Measurements from ENCODE around the gene LRRC15.

The LRRC15 gene

DNA sequence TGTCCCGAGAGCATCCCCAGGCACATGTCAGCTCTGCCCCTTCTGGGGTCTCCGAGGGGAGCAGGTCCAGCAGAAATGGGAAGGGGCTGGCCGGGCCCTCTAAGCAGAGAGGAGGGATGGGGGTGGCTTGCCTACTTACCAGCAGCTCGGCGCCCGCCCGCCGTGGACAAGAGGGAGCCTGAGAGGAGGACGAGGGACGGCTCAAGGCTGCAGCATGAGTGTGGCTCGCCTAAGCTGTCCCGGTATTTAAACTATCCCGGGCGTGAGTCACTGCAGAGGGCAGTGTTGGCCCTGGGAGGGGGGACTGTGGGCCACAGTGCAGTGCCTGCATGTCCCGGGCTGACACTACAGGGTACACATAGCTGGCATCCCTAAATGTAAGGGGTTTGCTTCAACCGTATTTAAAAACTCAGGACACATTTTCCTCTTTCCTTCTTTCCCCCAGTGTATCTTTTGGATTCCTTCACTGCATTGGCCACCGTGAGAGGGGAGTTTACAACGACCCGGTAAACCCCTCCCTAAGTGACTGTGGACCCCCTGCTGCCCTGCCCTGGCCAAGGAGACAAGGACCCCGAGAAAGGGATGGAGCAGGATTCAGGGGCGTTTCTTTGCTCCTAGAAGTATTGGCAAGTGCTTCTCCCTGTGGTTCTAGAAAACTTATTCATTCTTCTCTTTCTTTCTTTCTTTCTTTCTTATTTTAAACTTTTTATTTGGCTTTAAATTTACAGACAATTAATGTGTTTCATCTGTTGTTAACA lies at the start of gene LRRC15:
Gene LRRC15, minus strand, starts transcription at position 222 of the 758 bp plus-strand sequence. CDS start 8,700 bp downstream, outside the sequence.
- H3K4me3 ChIP-seq (ENCODE audit: low read length) = no peak within 1 kb of the TSS
- H3K27ac ChIP-seq (ENCODE audit: low read depth, low read length) = no peak within 1 kb of the TSS
- H3K9ac ChIP-seq (ENCODE audit: low read length) = no peak within 1 kb of the TSS
- no peaks in the 10 kb centered on the region for H3K36me3 ChIP-seq (ENCODE audit: control insufficient read depth, insufficient read depth, low read length)
- H3K4me1 ChIP-seq (ENCODE audit: control insufficient read depth, insufficient read depth, low read length) = no peaks in the 10 kb centered on the region
- no peaks in the 10 kb centered on the region for H3K27me3 ChIP-seq (ENCODE audit: control insufficient read depth, insufficient read depth, low read length)

DNA sequence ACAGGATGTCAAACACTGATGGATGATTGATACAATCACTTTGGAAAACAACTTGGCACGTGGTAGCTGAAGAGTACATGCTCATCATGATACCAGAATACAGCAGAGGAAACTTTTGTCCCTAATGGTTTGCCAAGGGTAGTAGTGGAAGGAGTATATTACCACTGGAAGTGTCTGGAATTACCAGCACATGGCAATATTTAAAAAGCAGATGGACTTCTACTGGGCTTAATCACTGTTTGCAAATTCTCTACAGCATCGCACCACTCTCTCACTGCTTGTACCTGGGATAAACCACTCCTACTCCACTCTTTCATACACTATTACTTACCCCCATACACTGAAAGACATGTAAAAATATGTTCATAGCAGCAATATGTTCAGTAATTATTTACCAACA lies 49.1 kb upstream of the LRRC15 start:
- H3K36me3 ChIP-seq (ENCODE audit: control insufficient read depth, insufficient read depth, low read length) = peaks cover 2% of the 10 kb centered on the region
- H3K4me1 ChIP-seq (ENCODE audit: control insufficient read depth, insufficient read depth, low read length) = no peaks in the 10 kb centered on the region
- no peak overlapping the region for H3K9ac ChIP-seq (ENCODE audit: low read length)
- H3K4me3 ChIP-seq (ENCODE audit: low read length) = no peak overlapping the region
- H3K27me3 ChIP-seq (ENCODE audit: control insufficient read depth, insufficient read depth, low read length) = no peaks in the 10 kb centered on the region
- no peak overlapping the region for H3K27ac ChIP-seq (ENCODE audit: low read depth, low read length)

DNA sequence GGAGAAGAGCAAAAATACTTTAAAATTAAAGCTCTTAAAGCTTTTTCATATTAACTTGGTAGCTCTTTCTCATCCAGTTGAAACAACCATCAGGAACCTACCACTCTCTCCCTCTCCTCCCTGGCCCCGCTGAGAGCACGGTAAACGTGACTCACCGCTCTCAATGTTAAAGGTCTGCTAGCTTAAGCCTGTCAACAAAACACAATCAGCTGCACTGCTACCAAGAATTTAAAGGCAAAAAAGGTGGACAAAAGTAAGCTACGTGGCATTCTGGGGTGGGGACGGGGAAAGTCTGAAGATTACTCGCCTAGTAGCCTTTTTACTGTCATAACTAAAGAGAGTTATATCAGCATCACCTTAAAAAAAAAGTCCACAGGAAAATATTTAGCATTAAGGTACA lies 37.9 kb upstream of the LRRC15 start:
- Histone ChIP-seq H3K36me3 (ENCODE audit: control insufficient read depth, insufficient read depth, low read length) (peaks cover 8% of the 10 kb centered on the region), H3K9ac (ENCODE audit: low read length) (no peak overlapping the region), H3K27ac (ENCODE audit: low read depth, low read length) (no peak overlapping the region), H3K27me3 (ENCODE audit: control insufficient read depth, insufficient read depth, low read length) (no peaks in the 10 kb centered on the region), H3K4me3 (ENCODE audit: low read length) (no peak overlapping the region), H3K4me1 (ENCODE audit: control insufficient read depth, insufficient read depth, low read length) (no peaks in the 10 kb centered on the region)

DNA sequence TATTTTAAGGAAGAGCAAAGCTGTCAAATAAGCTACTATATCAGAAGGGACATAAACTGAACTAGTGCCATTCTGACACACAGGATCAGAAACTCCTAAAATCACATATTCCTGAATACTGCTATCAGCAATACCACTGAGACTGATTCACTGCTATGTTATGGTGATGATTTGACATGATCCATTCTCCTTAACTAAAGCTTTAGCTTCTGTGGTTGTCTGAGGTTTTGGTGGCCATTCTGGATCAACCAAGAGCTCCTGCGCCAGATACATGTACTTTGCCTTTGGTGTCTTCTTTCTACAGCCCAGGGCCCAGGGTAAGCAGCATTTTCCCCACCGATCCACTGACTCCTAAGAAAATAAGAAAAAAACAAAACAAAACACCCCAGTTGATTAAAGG lies 36.2 kb upstream of the LRRC15 start:
- no peaks in the 10 kb centered on the region for H3K27me3 ChIP-seq (ENCODE audit: control insufficient read depth, insufficient read depth, low read length)
- H3K4me1 ChIP-seq (ENCODE audit: control insufficient read depth, insufficient read depth, low read length) = no peaks in the 10 kb centered on the region
- no peak overlapping the region for H3K4me3 ChIP-seq (ENCODE audit: low read length)
- H3K36me3 ChIP-seq (ENCODE audit: control insufficient read depth, insufficient read depth, low read length) = peaks cover 5% of the 10 kb centered on the region
- no peak overlapping the region for H3K9ac ChIP-seq (ENCODE audit: low read length)
- no peak overlapping the region for H3K27ac ChIP-seq (ENCODE audit: low read depth, low read length)

GRCh38 chr3:194404365-194405140 lies 35.0 kb upstream of the LRRC15 start:
- no peak overlapping the region for H3K4me3 ChIP-seq (ENCODE audit: low read length)
- H3K9ac ChIP-seq (ENCODE audit: low read length) = no peak overlapping the region
- H3K27ac ChIP-seq (ENCODE audit: low read depth, low read length) = no peak overlapping the region
- H3K27me3 ChIP-seq (ENCODE audit: control insufficient read depth, insufficient read depth, low read length) = no peaks in the 10 kb centered on the region
- H3K4me1 ChIP-seq (ENCODE audit: control insufficient read depth, insufficient read depth, low read length) = no peaks in the 10 kb centered on the region
- peaks cover 5% of the 10 kb centered on the region for H3K36me3 ChIP-seq (ENCODE audit: control insufficient read depth, insufficient read depth, low read length)

DNA sequence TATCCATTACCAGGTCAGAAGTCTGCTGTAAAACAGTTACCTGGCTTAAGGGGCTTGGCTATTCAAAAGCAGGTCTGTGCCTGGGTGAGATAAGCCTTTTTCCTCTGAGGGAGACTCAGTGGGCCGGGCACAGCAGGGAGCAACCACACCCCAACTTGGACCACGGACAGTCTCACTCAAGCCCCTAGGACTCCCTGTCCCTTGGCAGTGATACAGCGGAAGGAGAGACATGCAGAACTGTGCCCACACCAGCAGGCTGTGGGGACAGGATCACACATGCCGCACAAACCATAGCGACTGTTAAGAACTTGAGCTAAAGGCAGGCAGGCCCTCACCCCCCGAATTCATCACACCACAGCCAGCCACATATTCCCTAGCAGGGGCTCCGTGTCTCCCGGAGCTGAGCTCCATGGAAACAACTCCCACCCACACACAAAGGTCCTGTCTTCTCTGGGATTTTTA lies 32.4 kb upstream of the LRRC15 start:
- H3K4me1 ChIP-seq (ENCODE audit: control insufficient read depth, insufficient read depth, low read length) = no peaks in the 10 kb centered on the region
- H3K36me3 ChIP-seq (ENCODE audit: control insufficient read depth, insufficient read depth, low read length) = no peaks in the 10 kb centered on the region
- no peak overlapping the region for H3K4me3 ChIP-seq (ENCODE audit: low read length)
- H3K27me3 ChIP-seq (ENCODE audit: control insufficient read depth, insufficient read depth, low read length) = peaks cover 2% of the 10 kb centered on the region
- no peak overlapping the region for H3K9ac ChIP-seq (ENCODE audit: low read length)
- no peak overlapping the region for H3K27ac ChIP-seq (ENCODE audit: low read depth, low read length)

DNA sequence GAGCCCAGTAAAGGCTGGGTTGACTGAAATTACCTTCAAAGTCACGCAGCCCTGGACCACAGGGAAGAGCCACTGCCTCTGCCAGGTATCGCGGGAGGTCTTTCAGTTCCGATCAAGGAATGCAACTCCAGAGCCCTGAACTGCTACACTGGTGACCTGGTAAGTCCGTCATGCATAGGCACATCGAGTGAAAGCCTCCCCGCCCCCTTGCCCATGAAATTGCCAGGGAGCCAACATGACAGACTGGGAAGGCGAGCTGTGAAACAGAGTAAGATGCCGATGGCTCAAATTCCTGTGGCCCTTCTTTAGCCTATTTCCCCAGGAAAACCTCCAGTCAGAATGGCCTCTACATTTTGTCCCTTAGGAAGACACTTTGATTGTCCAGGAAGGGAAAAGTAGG lies 31.8 kb upstream of the LRRC15 start:
- Histone ChIP-seq H3K4me3 (ENCODE audit: low read length) (no peak overlapping the region), H3K9ac (ENCODE audit: low read length) (no peak overlapping the region), H3K27me3 (ENCODE audit: control insufficient read depth, insufficient read depth, low read length) (peaks cover 2% of the 10 kb centered on the region), H3K36me3 (ENCODE audit: control insufficient read depth, insufficient read depth, low read length) (no peaks in the 10 kb centered on the region), H3K27ac (ENCODE audit: low read depth, low read length) (no peak overlapping the region), H3K4me1 (ENCODE audit: control insufficient read depth, insufficient read depth, low read length) (no peaks in the 10 kb centered on the region)

DNA sequence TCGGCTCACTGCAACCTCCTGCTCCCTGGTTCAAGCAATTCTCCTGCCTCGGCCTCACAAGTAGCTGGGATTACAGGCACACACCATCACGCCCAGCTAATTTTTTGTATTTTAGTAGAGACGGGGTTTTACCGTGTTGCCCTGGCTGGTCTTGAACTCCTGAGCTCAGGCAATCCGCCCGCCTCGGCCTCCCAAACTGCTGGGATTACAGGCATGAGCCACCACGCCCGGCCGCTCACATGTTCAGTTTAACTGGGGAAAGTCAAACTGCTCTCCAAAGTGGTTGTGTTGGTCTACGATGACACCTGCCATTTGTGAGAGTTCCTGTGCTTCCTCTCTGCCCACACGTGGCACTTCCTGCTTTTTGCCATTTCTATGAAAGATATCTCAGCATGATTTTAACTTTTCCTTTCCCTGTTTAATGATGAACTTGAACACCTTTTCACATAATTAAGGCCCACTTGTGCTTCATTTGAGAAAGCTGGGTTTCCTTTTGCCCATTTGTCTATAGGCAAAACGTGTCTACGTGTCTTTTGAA lies 30.4 kb upstream of the LRRC15 start:
- Histone ChIP-seq H3K4me1 (ENCODE audit: control insufficient read depth, insufficient read depth, low read length) (no peaks in the 10 kb centered on the region), H3K9ac (ENCODE audit: low read length) (no peak overlapping the region), H3K4me3 (ENCODE audit: low read length) (no peak overlapping the region), H3K27ac (ENCODE audit: low read depth, low read length) (no peak overlapping the region), H3K27me3 (ENCODE audit: control insufficient read depth, insufficient read depth, low read length) (peaks cover 2% of the 10 kb centered on the region), H3K36me3 (ENCODE audit: control insufficient read depth, insufficient read depth, low read length) (no peaks in the 10 kb centered on the region)

- Histone ChIP-seq H3K27ac (ENCODE audit: low read depth, low read length) (no peak within 1 kb of the TSS), H3K9ac (ENCODE audit: low read length) (no peak within 1 kb of the TSS), H3K4me1 (ENCODE audit: control insufficient read depth, insufficient read depth, low read length) (no peaks in the 10 kb centered on the region), H3K36me3 (ENCODE audit: control insufficient read depth, insufficient read depth, low read length) (no peaks in the 10 kb centered on the region), H3K27me3 (ENCODE audit: control insufficient read depth, insufficient read depth, low read length) (peaks cover 2% of the 10 kb centered on the region), H3K4me3 (ENCODE audit: low read length) (peak within 1 kb of the TSS; percentile 14)
Measured at GRCh38 chr3:194399166-194399565, 29.6 kb upstream of the LRRC15 start, which contains the start of gene GP5. Gene GP5 (minus strand): TSS chr3:194399266. CDS start chr3:194398282, 984 bp downstream.

DNA sequence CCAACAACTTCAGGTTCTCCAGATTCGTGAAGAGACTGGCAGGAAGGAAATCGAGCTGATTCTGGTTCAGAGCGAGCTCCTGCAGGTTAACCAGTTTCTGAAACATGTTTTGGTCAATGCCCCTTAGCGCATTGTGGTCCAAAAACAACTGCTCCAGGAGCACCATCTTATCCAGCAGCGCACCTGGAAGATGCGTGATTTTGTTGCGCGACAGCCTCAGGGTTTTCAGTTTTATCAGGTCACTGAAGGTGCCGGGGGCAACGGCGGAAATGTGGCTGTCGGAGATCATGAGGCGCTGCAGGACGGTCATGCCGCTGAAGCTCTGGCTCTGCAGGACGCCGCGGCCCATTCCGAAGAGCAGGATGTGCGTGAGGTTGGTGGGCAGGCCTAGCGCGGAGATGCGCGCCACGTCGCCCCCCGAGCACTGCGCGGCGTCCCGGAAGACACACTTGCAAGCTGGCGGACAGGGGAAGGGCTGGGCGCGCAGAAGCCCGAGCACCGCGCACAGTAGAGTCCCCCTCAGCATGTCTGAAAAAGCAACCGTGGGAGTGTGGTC lies 28.3 kb upstream of the LRRC15 start:
- H3K4me3 ChIP-seq (ENCODE audit: low read length) = peak overlapping the region; percentile 14
- H3K9ac ChIP-seq (ENCODE audit: low read length) = no peak overlapping the region
- no peaks in the 10 kb centered on the region for H3K36me3 ChIP-seq (ENCODE audit: control insufficient read depth, insufficient read depth, low read length)
- H3K4me1 ChIP-seq (ENCODE audit: control insufficient read depth, insufficient read depth, low read length) = no peaks in the 10 kb centered on the region
- H3K27me3 ChIP-seq (ENCODE audit: control insufficient read depth, insufficient read depth, low read length) = peaks cover 2% of the 10 kb centered on the region
- no peak overlapping the region for H3K27ac ChIP-seq (ENCODE audit: low read depth, low read length)

DNA sequence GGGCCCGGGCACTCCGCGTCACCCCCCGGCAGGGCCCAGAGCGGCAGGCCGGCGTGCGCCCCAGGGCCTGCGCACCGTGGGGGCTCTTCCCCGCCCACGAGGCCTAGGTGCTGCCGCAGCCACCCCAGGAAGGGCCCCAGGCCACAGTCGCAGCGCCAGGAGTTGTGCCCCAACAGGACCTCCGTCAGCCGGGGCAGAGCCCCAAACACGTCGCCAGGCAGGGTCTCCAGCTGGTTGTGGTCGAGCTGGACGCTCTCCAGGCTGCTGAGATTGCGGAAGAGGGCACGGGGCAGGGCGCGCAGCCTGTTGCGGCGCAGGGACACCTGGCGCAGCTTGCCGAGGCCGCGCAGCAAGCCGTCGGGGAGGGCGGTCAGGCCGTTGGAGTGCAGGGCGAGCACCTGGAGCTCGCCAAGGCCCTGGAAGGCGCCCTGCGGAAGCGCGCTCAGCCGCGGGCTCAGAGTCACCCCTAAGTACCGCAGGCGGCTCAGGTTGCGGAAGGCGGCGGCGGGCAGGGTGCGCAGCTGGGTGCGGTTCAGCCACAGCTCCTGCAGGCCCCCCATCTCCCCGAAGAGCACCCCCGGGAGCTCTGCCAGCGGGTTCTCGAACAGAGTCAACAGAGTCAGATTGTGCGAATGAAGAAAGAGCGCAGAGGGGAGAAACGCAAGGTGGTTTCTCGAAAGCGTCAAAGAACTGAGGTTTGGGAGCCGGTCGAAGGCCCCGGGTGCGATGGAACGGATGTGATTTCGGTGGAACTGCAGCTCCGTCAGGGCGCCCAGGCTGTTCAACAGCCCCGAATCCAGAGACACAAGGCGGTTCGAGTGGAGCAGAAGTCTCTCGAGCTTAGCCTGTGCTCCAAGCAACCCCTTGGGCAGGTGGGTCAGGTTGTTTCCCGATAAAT lies 27.6 kb upstream of the LRRC15 start:
- Histone ChIP-seq H3K27me3 (ENCODE audit: control insufficient read depth, insufficient read depth, low read length) (peaks cover 2% of the 10 kb centered on the region), H3K4me3 (ENCODE audit: low read length) (peak overlapping the region; percentile 29), H3K36me3 (ENCODE audit: control insufficient read depth, insufficient read depth, low read length) (no peaks in the 10 kb centered on the region), H3K9ac (ENCODE audit: low read length) (no peak overlapping the region), H3K27ac (ENCODE audit: low read depth, low read length) (no peak overlapping the region), H3K4me1 (ENCODE audit: control insufficient read depth, insufficient read depth, low read length) (no peaks in the 10 kb centered on the region)

DNA sequence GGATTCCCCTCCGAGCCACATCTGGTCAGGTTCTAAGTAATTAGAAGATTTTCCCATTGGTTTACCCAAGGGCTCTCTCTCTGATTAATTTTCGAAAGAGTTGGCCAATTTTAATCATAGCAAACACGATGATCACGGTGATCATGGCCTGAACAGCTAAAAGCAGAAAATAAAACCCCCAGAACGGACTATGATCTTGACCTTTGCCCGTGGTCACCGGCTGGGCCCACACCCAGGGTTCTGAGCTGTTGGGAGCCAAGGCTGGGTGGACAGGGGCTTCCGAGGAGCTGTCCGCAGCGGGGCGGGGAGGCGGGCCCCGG lies 27.0 kb upstream of the LRRC15 start:
- H3K27me3 ChIP-seq (ENCODE audit: control insufficient read depth, insufficient read depth, low read length) = peaks cover 2% of the 10 kb centered on the region
- H3K4me3 ChIP-seq (ENCODE audit: low read length) = peak overlapping the region; percentile 29
- H3K27ac ChIP-seq (ENCODE audit: low read depth, low read length) = no peak overlapping the region
- H3K9ac ChIP-seq (ENCODE audit: low read length) = peak overlapping the region; percentile 11
- no peaks in the 10 kb centered on the region for H3K4me1 ChIP-seq (ENCODE audit: control insufficient read depth, insufficient read depth, low read length)
- no peaks in the 10 kb centered on the region for H3K36me3 ChIP-seq (ENCODE audit: control insufficient read depth, insufficient read depth, low read length)
